ENCODE results near the gene ALKBH1. TPM values are rescaled to one million over a fixed set of nuclear protein-coding genes. Genes with fewer than 3 reads are reported as not detected.

The ALKBH1 gene
- total and polyA plus RNA-seq, 9 of the 15 experiments (the other 6 are each of a cell fraction or from before 2014, with no cell fraction given): 5.3 to 19.4 (median 10.7) TPM

DNA sequence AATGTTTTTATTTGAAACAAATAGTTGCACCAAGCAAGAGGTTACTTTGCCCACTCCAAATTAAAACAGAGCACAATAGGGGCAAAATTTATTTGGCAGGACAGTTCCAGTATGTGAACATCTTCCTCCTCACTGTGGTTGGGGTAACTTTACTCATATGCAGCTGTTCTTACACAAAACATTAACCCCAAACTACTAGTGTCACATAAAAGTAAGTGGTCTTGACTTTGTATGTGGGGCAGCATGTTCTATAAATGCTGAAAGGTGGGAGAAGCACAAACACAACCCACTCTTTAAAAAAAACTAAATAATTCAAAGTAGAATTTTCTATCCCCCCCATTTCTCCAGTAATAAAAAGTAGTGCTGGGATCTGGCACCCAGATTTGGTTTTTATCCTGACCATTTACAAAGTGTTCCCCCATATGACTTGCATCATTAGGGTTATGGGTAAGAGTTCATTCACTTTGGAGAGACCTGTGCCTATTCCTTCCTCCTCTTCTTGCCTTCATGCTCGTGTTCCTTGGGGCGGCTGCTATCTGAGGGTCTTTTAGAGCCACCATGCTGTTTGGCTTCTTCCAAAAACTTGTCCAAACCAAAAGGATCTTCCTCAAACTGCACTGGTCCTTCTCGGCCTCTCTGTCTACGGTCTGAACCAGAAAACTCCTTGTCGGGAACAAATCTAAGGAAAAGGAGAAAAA, 9.9 kb upstream of the ALKBH1 start (continued):
- TF ChIP-seq, protein P1, sequence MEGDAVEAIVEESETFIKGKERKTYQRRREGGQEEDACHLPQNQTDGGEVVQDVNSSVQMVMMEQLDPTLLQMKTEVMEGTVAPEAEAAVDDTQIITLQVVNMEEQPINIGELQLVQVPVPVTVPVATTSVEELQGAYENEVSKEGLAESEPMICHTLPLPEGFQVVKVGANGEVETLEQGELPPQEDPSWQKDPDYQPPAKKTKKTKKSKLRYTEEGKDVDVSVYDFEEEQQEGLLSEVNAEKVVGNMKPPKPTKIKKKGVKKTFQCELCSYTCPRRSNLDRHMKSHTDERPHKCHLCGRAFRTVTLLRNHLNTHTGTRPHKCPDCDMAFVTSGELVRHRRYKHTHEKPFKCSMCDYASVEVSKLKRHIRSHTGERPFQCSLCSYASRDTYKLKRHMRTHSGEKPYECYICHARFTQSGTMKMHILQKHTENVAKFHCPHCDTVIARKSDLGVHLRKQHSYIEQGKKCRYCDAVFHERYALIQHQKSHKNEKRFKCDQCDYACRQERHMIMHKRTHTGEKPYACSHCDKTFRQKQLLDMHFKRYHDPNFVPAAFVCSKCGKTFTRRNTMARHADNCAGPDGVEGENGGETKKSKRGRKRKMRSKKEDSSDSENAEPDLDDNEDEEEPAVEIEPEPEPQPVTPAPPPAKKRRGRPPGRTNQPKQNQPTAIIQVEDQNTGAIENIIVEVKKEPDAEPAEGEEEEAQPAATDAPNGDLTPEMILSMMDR (IDR thresholded peaks at IDR 0.05 in 2 of 3, conservative IDR thresholded peaks at IDR 0.05 in 1 of 3; ENCODE audit: insufficient read depth in 2 of 3, low read depth in 1 of 3, low read length in 3 of 3): no peak
- TF ChIP-seq NBN (IDR thresholded peaks at IDR 0.05; ENCODE audit: low read depth): no peak

DNA sequence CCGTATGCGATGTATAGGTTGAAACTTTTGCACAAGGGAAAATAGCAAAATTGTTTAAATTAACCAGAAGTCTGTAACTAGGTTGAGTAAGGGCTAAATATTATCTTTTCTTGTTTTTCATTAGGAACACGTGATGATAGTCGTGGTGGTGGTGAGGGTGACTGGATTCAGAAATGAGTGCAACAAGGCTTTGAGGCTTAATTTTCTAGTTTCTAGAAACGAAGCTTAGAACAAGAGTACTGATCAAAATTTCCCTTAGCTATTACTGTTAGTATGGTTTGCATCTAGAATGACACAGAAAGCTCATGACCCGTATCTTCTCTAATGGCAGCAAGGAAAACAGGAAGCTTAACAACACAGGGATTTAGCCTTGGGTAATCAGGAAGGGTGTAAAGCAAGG, 7.1 kb upstream of the ALKBH1 start:
- Histone ChIP-seq H3K9me3 (replicated peaks; ENCODE audit: control insufficient read depth, insufficient read depth, low read depth, low read length) (no peaks in the 10 kb centered on the region), H3K4me1 (replicated peaks in 1 of 2; ENCODE audit: control insufficient read depth in 2 of 2, insufficient read depth in 2 of 2, low read length in 2 of 2) (no peaks in the 10 kb centered on the region; a peak in 2 of 5 replicates), H3K9me1 (ENCODE audit: control insufficient read depth, insufficient read depth, low read length) (no peaks in the 10 kb centered on the region), H3K36me3 (ENCODE audit: control insufficient read depth, insufficient read depth, low read length) (peaks cover 93% of the 10 kb centered on the region), H3K27ac (ENCODE audit: extremely low read depth, low read depth, low read length) (no peak overlapping the region), H4K20me1 (replicated peaks; ENCODE audit: control insufficient read depth, insufficient read depth, low read length) (0 out of 2 replicates have a peak, but pooled peaks cover 2% of the 10 kb centered on the region), H3K4me3 (no peak overlapping the region), H3K79me2 (ENCODE audit: control insufficient read depth, insufficient read depth, low read length) (peaks cover 48% of the 10 kb centered on the region), H3K4me2 (ENCODE audit: insufficient read depth, low read length) (no peak overlapping the region), H3K9ac (ENCODE audit: insufficient read depth in 1 of 2, low read depth in 2 of 2, low read length in 2 of 2) (no peak overlapping the region), H3K27me3 (ENCODE audit: control insufficient read depth in 2 of 2, insufficient read depth in 2 of 2, low read length in 2 of 2) (no peaks in the 10 kb centered on the region), H2AFZ (ENCODE audit: low read depth, low read length) (no peak overlapping the region)
- WGBS (ENCODE audit: insufficient coverage, low coverage, missing lambda C conversion rate): 86% methylated on average over 6 of the region's 6 CpGs
- no peak for TF ChIP-seq FUS (optimal IDR thresholded peaks at IDR 0.05; ENCODE audit: low read depth, low read length)
- TF ChIP-seq E2F3 (CRISPR knock-in tag; IDR thresholded peaks at IDR 0.05): no peak
- TF ChIP-seq ZFP30 (CRISPR knock-in tag; IDR thresholded peaks at IDR 0.05; ENCODE audit: borderline replicate concordance): no peak
- no peak for TF ChIP-seq ZNF316 (IDR thresholded peaks at IDR 0.05)
- TF ChIP-seq CREM (IDR thresholded peaks at IDR 0.05; ENCODE audit: low read depth): no peak
- TF ChIP-seq CXXC5 (CRISPR knock-in tag; IDR thresholded peaks at IDR 0.05): no peak
- TF ChIP-seq CBX3 (IDR thresholded peaks at IDR 0.05; ENCODE audit: borderline replicate concordance in 1 of 2, low read length in 2 of 2): no peak
- TF ChIP-seq, protein P2, sequence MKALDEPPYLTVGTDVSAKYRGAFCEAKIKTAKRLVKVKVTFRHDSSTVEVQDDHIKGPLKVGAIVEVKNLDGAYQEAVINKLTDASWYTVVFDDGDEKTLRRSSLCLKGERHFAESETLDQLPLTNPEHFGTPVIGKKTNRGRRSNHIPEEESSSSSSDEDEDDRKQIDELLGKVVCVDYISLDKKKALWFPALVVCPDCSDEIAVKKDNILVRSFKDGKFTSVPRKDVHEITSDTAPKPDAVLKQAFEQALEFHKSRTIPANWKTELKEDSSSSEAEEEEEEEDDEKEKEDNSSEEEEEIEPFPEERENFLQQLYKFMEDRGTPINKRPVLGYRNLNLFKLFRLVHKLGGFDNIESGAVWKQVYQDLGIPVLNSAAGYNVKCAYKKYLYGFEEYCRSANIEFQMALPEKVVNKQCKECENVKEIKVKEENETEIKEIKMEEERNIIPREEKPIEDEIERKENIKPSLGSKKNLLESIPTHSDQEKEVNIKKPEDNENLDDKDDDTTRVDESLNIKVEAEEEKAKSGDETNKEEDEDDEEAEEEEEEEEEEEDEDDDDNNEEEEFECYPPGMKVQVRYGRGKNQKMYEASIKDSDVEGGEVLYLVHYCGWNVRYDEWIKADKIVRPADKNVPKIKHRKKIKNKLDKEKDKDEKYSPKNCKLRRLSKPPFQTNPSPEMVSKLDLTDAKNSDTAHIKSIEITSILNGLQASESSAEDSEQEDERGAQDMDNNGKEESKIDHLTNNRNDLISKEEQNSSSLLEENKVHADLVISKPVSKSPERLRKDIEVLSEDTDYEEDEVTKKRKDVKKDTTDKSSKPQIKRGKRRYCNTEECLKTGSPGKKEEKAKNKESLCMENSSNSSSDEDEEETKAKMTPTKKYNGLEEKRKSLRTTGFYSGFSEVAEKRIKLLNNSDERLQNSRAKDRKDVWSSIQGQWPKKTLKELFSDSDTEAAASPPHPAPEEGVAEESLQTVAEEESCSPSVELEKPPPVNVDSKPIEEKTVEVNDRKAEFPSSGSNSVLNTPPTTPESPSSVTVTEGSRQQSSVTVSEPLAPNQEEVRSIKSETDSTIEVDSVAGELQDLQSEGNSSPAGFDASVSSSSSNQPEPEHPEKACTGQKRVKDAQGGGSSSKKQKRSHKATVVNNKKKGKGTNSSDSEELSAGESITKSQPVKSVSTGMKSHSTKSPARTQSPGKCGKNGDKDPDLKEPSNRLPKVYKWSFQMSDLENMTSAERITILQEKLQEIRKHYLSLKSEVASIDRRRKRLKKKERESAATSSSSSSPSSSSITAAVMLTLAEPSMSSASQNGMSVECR (CRISPR knock-in tag; IDR thresholded peaks at IDR 0.05): no peak
- no peak for TF ChIP-seq ZNF124 (CRISPR knock-in tag; IDR thresholded peaks at IDR 0.05)
- TF ChIP-seq, protein P3, sequence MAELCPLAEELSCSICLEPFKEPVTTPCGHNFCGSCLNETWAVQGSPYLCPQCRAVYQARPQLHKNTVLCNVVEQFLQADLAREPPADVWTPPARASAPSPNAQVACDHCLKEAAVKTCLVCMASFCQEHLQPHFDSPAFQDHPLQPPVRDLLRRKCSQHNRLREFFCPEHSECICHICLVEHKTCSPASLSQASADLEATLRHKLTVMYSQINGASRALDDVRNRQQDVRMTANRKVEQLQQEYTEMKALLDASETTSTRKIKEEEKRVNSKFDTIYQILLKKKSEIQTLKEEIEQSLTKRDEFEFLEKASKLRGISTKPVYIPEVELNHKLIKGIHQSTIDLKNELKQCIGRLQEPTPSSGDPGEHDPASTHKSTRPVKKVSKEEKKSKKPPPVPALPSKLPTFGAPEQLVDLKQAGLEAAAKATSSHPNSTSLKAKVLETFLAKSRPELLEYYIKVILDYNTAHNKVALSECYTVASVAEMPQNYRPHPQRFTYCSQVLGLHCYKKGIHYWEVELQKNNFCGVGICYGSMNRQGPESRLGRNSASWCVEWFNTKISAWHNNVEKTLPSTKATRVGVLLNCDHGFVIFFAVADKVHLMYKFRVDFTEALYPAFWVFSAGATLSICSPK (IDR thresholded peaks at IDR 0.05; ENCODE audit: borderline replicate concordance): no peak
- no peak for TF ChIP-seq CHD2 (IDR thresholded peaks at IDR 0.05; ENCODE audit: low read depth, low read length)
- BruUV-seq (replicated peaks): no TSS peak
- DNase-seq (ENCODE audit: extremely low read depth in 1 of 4, low spot score in 3 of 4) (no peak), FAIRE-seq (no peak), ATAC-seq (no peak)
- intact Hi-C loops (cut with micrococcal nuclease) (no loop called here), in situ Hi-C loops (cut with MboI) (no loop called here)
- CTCF ChIA-PET (ENCODE audit: low intra/inter-chr PET ratio): no interaction called here
- POLR2A ChIA-PET: interaction anchor here (0.6 to 1.0 kb wide), 2 partner anchors 11 to 169 kb away, joined by 3 read pairs; no protein-coding TSS in a partner anchor

Data from K562 (cell line).